GM12891 (cell line): ENCODE data around the gene TMEM135.
"Not testable (repeated sequence)": the region's sequence is repeated elsewhere in the genome, so short reads cannot be mapped to it uniquely, and the experiment has no call there.

Experiments used
- DNase-seq: peaks from one replicate; pipeline ENCODE4 v3.0.0; 2011; ENCODE audit warnings: low spot score; ENCODE audit not compliant: insufficient read length
- FAIRE-seq: peaks from 2 replicates; lab custom pipeline; 2011; peaks lifted over from hg19 to GRCh38; lab: Jason Lieb, UNC
- PAX5 ChIP-seq: IDR thresholded peaks from 2 replicates; pipeline ENCODE4 v1.6.1; 2011; ENCODE audit warnings: low read length, moderate library complexity, mild to moderate bottlenecking; ENCODE audit not compliant: insufficient read depth, severe bottlenecking
- POLR2A ChIP-seq: IDR thresholded peaks from 2 replicates; pipeline ENCODE4 v1.6.1; 2011; ENCODE audit warnings: low read depth, low read length, control low read depth
- POLR2AphosphoS5 ChIP-seq: IDR thresholded peaks from 2 replicates; pipeline ENCODE4 v1.6.1; 2011; ENCODE audit warnings: low read depth, low read length, control low read depth
- POU2F2 ChIP-seq: IDR thresholded peaks from 2 replicates; pipeline ENCODE4 v1.6.1; 2011; ENCODE audit warnings: low read depth, mild to moderate bottlenecking, control low read depth, low read length, moderate library complexity
- SPI1 ChIP-seq: IDR thresholded peaks from 2 replicates; pipeline ENCODE4 v1.6.1; 2011; ENCODE audit warnings: low read depth, low read length, control low read depth
- TAF1 ChIP-seq: IDR thresholded peaks from 2 replicates; pipeline ENCODE4 v1.6.1; 2011; ENCODE audit warnings: low read depth, low read length, control low read depth

TMEM135 gene

GRCh38 chr11:87137711-87138110, 100.0 kb downstream of the TMEM135 start:
- no peak for FAIRE-seq
- TF ChIP-seq POLR2A (no peak), TAF1 (no peak), PAX5 (no peak), SPI1 (no peak), POU2F2 (no peak), POLR2AphosphoS5 (no peak)
- DNase-seq: no peak

GRCh38 chr11:87139475-87139874, 101.7 kb downstream of the TMEM135 start:
- DNase-seq: no peak
- TF ChIP-seq POU2F2: no peak
- TF ChIP-seq TAF1: no peak
- TF ChIP-seq SPI1: no peak
- TF ChIP-seq POLR2A: no peak
- TF ChIP-seq PAX5: no peak
- TF ChIP-seq POLR2AphosphoS5: no peak
- no peak for FAIRE-seq

GRCh38 chr11:87141322-87141721, 103.6 kb downstream of the TMEM135 start:
- DNase-seq (no peak), FAIRE-seq (no peak)

GRCh38 chr11:87141980-87142514, 104.3 kb downstream of the TMEM135 start:
- no peak for DNase-seq
- TF ChIP-seq POLR2A: no peak
- no peak for TF ChIP-seq SPI1
- no peak for TF ChIP-seq PAX5
- TF ChIP-seq TAF1: no peak
- TF ChIP-seq POU2F2: no peak
- TF ChIP-seq POLR2AphosphoS5: no peak
- no peak for FAIRE-seq

More at GRCh38 chr11:87141322-87141721, 103.6 kb downstream of the TMEM135 start:
- no peak for TF ChIP-seq POU2F2

GRCh38 chr11:87142594-87142993, 104.9 kb downstream of the TMEM135 start:
- DNase-seq: no peak
- no peak for FAIRE-seq
- TF ChIP-seq POLR2A (no peak), POU2F2 (no peak), SPI1 (no peak)

GRCh38 chr11:87143641-87144040, 105.9 kb downstream of the TMEM135 start:
- no peak for TF ChIP-seq TAF1
- TF ChIP-seq PAX5: no peak
- TF ChIP-seq POLR2A: no peak
- no peak for TF ChIP-seq SPI1
- TF ChIP-seq POU2F2: no peak
- TF ChIP-seq POLR2AphosphoS5: no peak
- FAIRE-seq (no peak), DNase-seq (no peak)

- TF ChIP-seq POLR2AphosphoS5: no peak
- no peak for TF ChIP-seq POLR2A
- no peak for TF ChIP-seq TAF1
- no peak for TF ChIP-seq SPI1
- no peak for TF ChIP-seq PAX5
- TF ChIP-seq POU2F2: no peak
- DNase-seq (no peak), FAIRE-seq (no peak)
Measured at GRCh38 chr11:87144252-87144651, 106.5 kb downstream of the TMEM135 start.

GRCh38 chr11:87148749-87149148, 111.0 kb downstream of the TMEM135 start:
- TF ChIP-seq SPI1: no peak
- TF ChIP-seq POU2F2: no peak
- TF ChIP-seq PAX5: no peak
- no peak for TF ChIP-seq POLR2AphosphoS5
- DNase-seq (no peak), FAIRE-seq (no peak)

- not testable (repeated sequence) for FAIRE-seq, DNase-seq
Measured at GRCh38 chr11:87149782-87150181, 112.0 kb downstream of the TMEM135 start.

GRCh38 chr11:87150936-87151335, 113.2 kb downstream of the TMEM135 start:
- DNase-seq (no peak), FAIRE-seq (no peak)
- no peak for TF ChIP-seq PAX5
- TF ChIP-seq POLR2A: no peak
- no peak for TF ChIP-seq SPI1
- no peak for TF ChIP-seq TAF1
- no peak for TF ChIP-seq POU2F2
- TF ChIP-seq POLR2AphosphoS5: no peak

- DNase-seq (no peak), FAIRE-seq (no peak)
- no peak for TF ChIP-seq POLR2A
- no peak for TF ChIP-seq POLR2AphosphoS5
Measured at GRCh38 chr11:87154246-87154645, 116.5 kb downstream of the TMEM135 start.
